ENCODE data around the gene ATR.
"Not testable (repeated sequence)": the region's sequence is repeated elsewhere in the genome, so short reads cannot be mapped to it uniquely, and the experiment has no call there.

Gene ATR

DNA sequence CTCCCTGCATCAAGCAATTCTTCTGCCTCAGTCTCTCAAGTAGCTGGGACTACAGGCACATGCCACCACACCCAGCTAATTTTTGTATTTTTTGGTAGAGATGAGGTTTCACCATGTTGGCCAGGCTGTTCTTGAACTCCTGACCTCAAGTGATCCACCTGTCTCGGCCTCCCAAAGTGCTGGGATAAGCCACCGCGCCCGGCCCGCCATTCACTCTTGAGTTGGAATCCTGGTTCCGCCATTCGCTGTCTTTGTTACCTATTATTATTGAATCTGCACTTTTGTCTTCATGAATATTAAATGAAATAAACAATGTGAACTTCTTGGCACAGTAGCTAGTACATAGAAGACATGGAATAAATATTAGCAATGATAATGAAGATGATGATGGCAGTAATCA is 13.7 kb upstream of the ATR start:
- DNase-seq, result not testable (repeated sequence)

GRCh38 chr3:142588703-142589102 is 10.2 kb upstream of the ATR start:
- no peak for DNase-seq

DNA sequence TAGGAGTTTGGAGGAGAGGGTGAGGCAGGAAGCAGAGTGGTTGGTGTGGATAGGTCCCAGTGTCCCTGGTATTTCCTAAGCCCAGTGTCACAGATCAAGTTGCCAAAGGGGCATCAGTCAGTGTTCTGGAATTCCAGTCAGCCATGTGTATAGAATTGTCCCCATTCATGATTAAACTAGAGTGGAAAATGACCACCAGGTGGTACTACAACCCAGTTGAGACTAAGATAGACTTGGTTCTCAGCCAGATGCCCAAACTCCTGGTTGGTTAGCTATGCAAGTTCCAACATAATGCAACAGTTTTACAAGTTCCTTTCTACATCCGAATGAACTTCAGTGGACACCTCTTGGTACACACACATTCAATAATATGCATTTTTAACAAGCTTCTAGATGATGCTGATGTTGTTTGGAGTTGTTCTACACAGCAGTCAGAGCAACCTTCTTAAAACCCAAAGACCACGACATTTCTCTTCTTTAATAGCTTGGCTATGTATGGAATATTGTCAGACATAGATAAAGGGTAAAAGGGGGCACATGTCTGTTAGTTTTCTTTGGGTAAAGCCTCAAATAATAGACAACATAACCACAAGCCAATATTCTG is 8.4 kb upstream of the ATR start:
- DNase-seq, result peak in 4 of 6 experiments; percentile 4 to 56 (median 23)

- DNase-seq, result not testable (repeated sequence)
Observed at GRCh38 chr3:142581070-142581469, 2.5 kb upstream of the ATR start.

GRCh38 chr3:142580061-142580423 is 1.5 kb upstream of the ATR start:
- DNase-seq, result no peak

DNA sequence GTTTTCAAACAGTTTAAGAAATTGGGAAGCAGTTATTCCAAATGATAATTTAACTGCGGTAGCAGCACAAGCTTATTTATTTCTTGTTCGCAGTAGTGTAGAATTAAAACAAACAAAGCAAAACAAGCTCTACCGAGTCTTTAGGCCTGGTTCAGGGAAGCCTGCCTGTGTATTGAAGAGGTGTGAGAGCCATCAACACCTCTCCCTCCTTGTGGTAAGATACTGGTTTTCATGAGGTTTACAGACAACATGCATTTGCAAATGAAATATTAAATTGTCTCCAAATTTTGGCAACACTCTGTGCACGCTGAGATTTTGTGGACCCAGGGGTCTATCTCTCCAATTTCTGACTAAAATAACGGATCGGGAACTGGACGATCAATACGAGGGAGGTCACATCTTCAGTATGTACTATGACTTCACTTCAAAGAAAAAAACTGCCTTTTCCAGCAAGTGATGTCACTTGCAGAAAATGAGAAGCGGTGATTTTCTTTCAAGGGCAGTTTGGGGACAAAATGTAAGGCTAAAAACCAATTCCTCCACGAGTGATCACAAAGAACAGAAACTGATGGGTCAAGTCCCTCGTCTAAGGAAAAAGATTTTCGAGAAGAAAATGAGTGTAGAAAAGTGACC is 721 bp downstream of the ATR start:
- DNase-seq, result peak in 1 of 6 experiments; percentile 7

GRCh38 chr3:142576792-142577191 is 1.7 kb downstream of the ATR start:
- no peak for DNase-seq

GRCh38 chr3:142574665-142575064 is 3.9 kb downstream of the ATR start:
- DNase-seq, result no peak

DNA sequence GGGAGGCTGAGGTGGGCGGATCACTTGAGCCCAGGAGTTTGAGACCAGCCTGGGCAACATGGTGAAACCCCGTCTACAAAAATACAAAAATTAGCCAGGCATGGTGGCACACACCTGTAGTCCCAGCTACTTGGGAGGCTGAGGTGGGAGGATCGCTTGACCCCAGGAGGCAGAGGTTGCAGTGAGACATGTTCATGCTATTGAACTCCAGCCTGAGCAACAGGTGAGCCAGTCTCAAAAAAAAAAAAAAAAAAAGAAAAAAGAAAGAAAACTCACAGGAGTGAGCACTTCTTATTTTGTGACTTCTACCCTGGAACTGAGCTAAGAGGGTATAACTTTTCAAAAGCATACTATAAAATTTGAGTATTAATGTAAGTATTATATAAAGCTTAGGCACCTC is 4.3 kb downstream of the ATR start:
- not testable (repeated sequence) for DNase-seq

DNA sequence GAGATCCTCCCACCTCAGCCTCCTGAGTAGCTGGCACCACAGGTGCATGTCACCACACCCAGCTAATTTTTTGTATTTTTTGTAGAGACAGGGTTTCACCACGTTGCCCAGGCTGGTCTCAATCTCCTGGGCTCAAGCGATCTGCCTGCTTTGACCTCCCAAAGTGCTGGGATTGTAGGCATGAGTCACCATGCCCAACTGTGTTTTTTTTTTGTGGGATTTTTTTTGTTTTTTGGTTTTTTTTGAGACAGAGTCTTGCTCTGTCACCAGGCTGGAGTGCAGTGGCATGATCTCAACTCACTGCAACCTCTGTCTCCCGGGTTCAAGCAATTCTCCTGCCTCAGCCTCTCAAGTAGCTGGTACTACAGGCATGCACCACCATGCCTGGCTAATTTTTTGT is 9.1 kb downstream of the ATR start:
- not testable (repeated sequence) for DNase-seq

DNA sequence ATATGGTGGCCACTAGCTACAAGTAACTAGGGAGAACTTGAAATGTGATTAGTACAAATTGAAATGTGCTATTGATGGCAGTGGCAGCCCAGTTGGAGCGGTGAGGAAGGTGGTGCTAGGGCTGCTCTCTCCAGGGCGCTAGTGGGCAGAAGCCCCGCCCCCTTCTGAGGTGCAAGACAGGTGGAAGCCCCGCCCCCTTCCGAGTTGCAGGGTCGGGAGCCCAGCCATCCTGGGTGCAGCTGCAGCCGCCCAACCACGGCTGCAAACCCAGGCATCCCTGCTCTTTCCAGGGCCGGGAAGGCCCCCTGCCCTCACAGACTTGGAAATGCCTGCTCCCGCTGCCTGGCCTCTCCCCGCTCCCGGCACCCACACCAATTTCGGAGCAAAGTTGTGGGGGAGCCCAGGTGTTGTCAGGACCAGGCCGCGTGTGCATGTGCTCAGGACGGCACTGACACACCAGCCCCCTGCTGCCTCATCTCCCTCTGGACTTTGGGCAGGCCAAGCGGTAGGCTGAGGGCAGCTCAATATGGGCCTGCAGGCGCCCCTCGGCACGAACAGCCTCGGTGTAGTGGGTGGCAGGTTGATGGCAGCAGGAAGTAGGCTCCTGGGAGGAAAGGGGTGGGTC is 10.0 kb downstream of the ATR start:
- no peak for DNase-seq

DNA sequence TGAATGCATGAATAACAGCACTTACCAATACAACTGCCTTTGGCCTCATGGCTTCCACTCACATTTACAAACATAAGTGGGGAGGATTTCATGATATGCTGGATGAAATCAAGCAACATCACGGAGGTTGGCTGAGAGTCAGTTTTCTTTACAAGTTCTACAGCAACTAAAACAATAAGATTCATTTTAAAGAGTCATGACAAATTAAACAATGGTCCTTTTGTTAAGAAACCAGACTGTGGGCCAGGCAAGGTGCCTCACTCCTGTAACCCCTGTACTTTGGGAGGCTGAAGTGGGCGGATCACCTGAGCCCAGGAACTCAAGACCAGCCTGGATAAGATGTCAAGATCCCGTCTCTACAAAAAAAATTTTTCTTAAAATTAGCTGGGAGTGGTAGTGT is 12.4 kb downstream of the ATR start:
- DNase-seq, result no peak

DNA sequence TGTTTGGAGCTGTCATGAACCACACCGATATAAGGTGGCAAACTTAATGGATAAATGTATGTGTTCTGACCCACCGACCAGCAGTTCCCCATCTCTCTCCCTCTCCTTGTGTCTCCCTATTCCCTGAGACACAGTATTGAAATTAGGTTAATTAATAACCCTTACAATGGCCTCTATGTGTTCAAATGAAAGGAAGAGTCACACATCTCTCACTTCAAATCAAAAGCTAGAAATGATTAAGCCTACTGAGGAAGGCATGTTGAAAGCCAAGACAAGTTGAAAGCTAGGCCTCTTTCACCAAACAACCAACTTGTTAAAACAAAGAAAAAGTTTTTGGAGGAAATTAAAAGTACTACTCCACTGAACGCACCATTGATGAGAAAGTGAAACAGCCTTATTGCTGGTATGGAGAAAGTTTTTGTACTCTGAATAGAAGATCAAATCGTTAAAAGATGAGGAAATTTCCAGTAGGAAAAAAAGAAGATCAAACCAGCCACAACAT is 15.0 kb downstream of the ATR start:
- no peak for DNase-seq

- DNase-seq, result no peak
Observed at GRCh38 chr3:142560118-142560517, 18.4 kb downstream of the ATR start.

DNA sequence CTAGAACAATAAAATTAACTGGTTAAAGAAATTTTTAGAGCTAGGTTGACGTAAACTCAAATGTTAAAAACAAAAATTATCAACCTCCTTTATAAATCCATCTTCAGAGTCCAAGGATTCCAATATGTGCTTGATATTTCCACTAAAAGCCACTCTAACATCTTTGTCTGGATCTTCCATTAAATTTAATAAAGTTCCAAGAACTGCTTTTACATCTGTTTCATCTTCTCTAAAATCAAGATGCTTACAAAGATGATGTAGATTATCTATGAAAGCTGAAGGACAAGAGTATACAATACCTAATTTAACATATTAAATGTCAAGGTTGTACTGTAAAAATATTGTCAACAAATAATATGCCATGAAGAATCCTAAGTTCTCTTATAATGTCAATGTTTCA is 24.8 kb downstream of the ATR start:
- no peak for DNase-seq

GRCh38 chr3:142552579-142552978 is 26.0 kb downstream of the ATR start:
- DNase-seq, result not testable (repeated sequence)

DNA sequence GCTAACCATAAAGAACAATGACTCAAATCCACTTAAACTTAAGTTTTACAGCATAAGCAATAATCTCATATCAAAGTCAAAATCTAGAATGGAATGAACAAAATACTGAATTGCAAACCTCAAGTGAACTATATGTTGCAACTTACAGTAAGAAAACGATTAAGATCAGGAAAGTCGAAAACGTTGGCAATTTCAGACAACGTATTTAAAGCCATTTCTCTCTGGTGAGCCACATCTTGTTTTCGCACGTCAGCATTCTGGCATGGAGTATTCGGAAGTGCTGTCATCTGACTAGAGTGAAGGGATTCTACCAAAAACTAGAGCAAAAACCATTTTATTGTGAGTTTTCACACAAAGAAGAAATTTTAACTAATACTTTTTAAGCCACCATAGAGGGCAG is 28.5 kb downstream of the ATR start:
- no peak for DNase-seq

DNA sequence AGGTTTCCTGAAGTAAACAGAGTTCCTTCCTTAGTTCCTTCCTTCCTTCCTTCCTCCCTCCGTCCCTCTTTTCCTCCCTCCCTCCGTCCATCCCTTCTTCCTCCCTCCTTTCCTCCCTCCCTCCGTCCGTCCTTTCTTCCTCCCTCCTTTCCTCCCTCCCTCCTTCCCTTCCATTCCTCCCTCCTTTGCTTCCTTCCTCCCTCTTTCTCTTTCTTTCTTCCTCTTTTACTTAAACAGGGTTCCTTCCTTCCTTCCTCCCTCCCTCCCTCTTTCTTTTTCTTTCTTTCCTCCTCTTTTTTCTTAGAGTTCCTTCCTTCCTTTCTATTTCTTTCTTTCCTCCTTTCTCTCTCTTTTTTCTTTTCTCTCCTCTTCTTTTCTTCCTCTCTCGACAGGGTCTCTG is 35.2 kb downstream of the ATR start:
- no peak for DNase-seq

- DNase-seq, result no peak
Observed at GRCh38 chr3:142542054-142542453, 36.5 kb downstream of the ATR start.

- no peak for DNase-seq
Observed at GRCh38 chr3:142536519-142536918, 42.0 kb downstream of the ATR start.

DNA sequence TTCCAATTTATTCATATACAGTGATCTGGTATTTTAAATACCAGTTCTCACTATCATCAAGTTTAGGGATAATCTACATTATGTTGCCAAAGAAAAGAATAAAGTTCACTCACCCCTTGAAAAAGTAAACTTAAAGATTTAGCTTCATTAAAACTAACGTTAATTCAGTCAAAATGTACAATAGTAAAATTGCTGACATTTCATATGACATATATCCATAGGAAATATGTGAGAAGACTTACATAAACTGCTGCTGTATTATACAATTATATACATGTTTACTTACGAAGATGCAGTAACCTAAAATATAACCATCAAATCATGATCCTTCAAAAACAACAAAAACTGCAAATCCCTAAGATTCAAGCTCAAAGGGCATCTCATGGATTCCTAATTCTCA is 44.0 kb downstream of the ATR start:
- DNase-seq, result no peak

DNA sequence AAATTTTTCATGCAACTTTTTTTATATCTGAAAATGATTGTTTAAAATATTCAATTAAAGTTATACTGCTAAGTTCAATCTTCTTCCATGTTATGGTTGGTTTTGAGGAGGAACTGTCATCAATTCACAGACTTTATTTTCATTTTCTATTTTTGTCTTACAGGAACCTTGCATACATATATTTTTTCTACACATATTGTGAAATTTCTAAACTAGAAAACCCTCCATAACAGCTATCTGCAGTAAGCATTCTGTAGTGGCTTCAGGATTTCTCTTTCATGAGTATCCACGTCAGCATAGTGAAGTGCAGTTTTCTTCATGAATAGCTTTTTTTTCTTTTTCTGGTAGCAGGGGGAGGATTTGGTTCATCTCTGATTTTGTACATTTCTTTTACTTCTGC is 48.2 kb downstream of the ATR start:
- no peak for DNase-seq

DNA sequence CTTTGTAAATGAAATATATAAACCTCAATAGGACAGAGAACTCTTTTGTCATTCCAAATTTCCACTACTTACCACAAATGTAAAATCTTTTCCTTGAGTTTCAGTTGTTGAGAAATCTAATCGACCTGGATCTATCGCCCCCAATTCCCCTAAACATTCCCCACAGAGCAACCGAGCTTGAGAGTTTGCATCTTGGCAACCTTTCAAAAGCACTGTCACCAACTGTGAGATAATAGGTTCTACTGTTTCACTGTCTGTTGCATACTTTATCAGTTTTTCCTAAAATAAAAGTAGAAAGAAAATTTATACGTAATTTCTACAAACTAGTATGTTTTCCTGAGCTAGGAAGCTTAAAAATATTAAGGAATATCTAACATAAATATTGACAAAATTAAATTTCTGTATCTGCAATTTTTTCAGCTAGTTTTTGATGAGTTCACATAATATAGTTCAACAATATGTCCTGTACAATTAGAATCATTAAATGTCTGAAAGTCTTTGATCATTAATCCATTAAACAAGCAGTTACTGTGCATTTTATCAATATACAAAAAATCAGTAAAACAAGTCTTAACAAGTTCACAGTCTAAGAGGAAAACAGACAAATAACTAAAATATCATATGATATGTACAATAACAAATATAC is 54.5 kb downstream of the ATR start:
- DNase-seq, result no peak

- no peak for DNase-seq
Observed at GRCh38 chr3:142509079-142509478, 69.5 kb downstream of the ATR start.
